Uterus (tissue), 4 donors: Measurements from ENCODE around the gene PLB1. TPM values are rescaled to one million over a fixed set of nuclear protein-coding genes. Genes with fewer than 3 reads are reported as not detected.

Experiments
- DNase-seq, 2 donors: peaks; one replicate each; pipeline ENCODE4 v3.0.0-alpha.2; 2019 to 2020
- H3K27ac ChIP-seq, 2 donors: fragments of 200-600 bp; sonication (generic); 1 replicate in 1 of 2; 2 replicates in 1 of 2; pipeline ENCODE4 v1.5.1; 2016 to 2018
- H3K27me3 ChIP-seq, 2 donors: fragments of 200-600 bp; sonication (generic); one replicate each; pipeline ENCODE4 v1.5.1; 2018 to 2019; ENCODE audit warnings: control low read depth in 1 of 2
- H3K36me3 ChIP-seq, 2 donors: fragments of 200-600 bp; sonication (generic); one replicate each; pipeline ENCODE4 v1.5.1; 2019; ENCODE audit warnings: control low read depth in 1 of 2
- H3K4me1 ChIP-seq, 2 donors: fragments of 200-600 bp; sonication (generic); one replicate each; pipeline ENCODE4 v1.5.1; 2018 to 2019; ENCODE audit warnings: control low read depth in 1 of 2
- H3K4me3 ChIP-seq, 2 donors: fragments of 200-600 bp; sonication (generic); 1 replicate in 1 of 2; 2 replicates in 1 of 2; pipeline ENCODE4 v1.5.1; 2018 to 2019; ENCODE audit warnings: mild to moderate bottlenecking in 1 of 2
- H3K9me3 ChIP-seq, 2 donors: fragments of 200-600 bp; sonication (generic); one replicate each; pipeline ENCODE4 v1.5.1; 2019; ENCODE audit warnings: control low read depth in 1 of 2
- CTCF ChIP-seq, 4 experiments: fragments of 200-600 bp in 2 of 4; fragments of 450-650 bp in 2 of 4; sonication (generic) in 2 of 4; IDR thresholded peaks; one replicate each; pipeline ENCODE4 v1.5.1; 2016 to 2019; ENCODE audit warnings: antibody characterized with exemption in 4 of 4, mild to moderate bottlenecking in 2 of 4, moderate library complexity in 1 of 4
- POLR2A ChIP-seq, 2 donors: fragments of 450-650 bp; IDR thresholded peaks; one replicate each; pipeline ENCODE4 v1.6.1; 2016; ENCODE audit warnings: antibody characterized with exemption in 2 of 2, mild to moderate bottlenecking in 1 of 2, moderate library complexity in 1 of 2
- intact Hi-C: fragments of 100-400 bp; cut with DNase I; formaldehyde crosslinking; loops from one replicate; pipeline ENCODE4 v1.15.1; 2023; ENCODE audit warnings: low total_unique reads
- total RNA-seq, 4 donors: library from RNA; depleted of rRNA in 3 of 4; stranded (reverse); fragments of >200 nt in 3 of 4; gene quantifications; one replicate each; pipeline versions ENCODE4 v1.1.0 to v1.2.4, GENCODE V29; 2014 to 2023
- donor health status: DM: yes; HTN: yes; CAD: no.

The PLB1 gene
- total RNA-seq, 4 donors from 2014 or later: 2.9 to 12.4 (median 5.2) TPM

DNA sequence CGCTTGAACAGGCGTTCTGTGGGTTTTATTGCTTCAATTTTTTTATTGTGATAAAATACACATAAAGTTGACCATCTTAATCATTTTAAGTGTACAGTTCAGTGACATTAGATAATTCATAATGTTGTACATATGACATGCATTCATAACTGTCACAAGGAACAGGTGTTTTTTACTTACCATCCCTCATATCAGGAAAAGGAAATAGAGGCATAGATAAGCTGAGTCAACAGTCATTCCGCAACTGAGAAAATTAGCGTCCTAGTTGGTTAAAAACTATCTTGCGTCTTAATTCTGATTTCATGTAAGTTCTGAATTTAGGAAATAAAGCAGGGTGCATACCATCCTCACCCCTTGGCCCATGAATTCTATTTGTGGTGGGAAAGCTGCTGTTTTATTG is 36.5 kb downstream of the PLB1 start:
- no peaks in the 10 kb centered on the region for H3K36me3 ChIP-seq
- no peaks in the 10 kb centered on the region for H3K27me3 ChIP-seq
- no peaks in the 10 kb centered on the region for H3K4me1 ChIP-seq
- DNase-seq: no peak
- H3K9me3 ChIP-seq: no peaks in the 10 kb centered on the region
- H3K27ac ChIP-seq: no peak overlapping the region
- intact Hi-C loops: no loop called here
- TF ChIP-seq POLR2A (IDR thresholded peaks at IDR 0.05) (no peak), CTCF (IDR thresholded peaks at IDR 0.05) (no peak)
- no peak overlapping the region for H3K4me3 ChIP-seq

DNA sequence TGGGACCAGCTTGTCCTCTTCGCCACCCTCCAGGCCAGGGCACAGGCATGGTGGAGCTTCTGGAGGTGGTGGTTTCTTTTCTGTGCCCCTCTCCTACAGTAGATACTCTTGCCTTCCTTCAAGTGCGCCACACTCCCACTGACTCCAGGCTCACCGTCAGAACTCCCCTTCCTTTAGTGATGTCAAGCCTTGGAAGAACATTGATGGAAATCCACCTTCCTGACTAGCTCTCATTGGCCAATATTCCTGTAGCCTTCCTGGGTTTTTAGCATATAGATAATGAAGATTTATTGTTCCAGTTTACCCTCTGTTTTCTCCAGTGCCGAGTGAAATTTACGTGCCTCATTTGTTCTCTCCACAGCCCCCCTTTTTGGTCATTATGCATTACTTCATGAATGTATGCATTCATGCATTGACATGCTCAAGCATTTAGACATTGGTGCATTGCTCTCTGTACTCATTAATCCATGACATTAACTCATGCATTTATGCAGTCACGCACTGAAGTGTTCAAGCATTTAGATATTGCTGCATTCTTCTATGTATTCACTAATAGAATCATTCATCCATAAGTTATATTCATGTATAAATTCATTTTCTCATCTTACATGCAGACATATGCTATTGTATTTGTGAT is 37.3 kb downstream of the PLB1 start:
- Histone ChIP-seq H3K4me1 (no peaks in the 10 kb centered on the region), H3K27me3 (no peaks in the 10 kb centered on the region), H3K27ac (no peak overlapping the region), H3K4me3 (no peak overlapping the region), H3K9me3 (no peaks in the 10 kb centered on the region), H3K36me3 (no peaks in the 10 kb centered on the region)
- no peak for DNase-seq
- TF ChIP-seq POLR2A (IDR thresholded peaks at IDR 0.05) (no peak), CTCF (IDR thresholded peaks at IDR 0.05) (no peak)
- intact Hi-C loops: no loop called here

- DNase-seq: no peak
- intact Hi-C loops: no loop called here
- no peak for TF ChIP-seq POLR2A (IDR thresholded peaks at IDR 0.05)
- no peak for TF ChIP-seq CTCF (IDR thresholded peaks at IDR 0.05)
- Histone ChIP-seq H3K9me3 (no peaks in the 10 kb centered on the region), H3K36me3 (no peaks in the 10 kb centered on the region), H3K4me1 (no peaks in the 10 kb centered on the region), H3K27me3 (no peaks in the 10 kb centered on the region), H3K4me3 (no peak overlapping the region), H3K27ac (no peak overlapping the region)
These were observed 39.0 kb downstream of the PLB1 start for GRCh38 chr2:28534817-28535216.

DNA sequence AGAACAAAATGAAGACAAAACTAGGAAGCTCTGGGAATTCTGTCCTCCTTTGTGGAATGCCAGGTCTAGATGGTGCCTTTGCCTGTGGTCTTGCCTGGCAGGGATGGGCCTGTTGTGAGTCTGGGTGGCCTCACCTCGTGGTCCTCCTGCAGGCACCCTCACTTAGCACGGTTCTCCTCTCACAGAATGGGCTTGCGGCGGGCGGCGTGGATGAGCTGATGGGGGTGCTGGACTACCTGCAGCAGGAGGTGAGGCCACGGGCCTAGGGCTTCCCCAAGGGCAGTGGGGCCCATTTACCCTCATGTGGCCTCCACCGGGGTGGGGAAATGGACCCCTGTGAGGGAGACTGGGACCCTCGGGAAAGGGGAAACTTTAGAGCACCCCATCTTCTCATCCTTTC is 42.3 kb downstream of the PLB1 start:
- no peak overlapping the region for H3K27ac ChIP-seq
- intact Hi-C loops: no loop called here
- TF ChIP-seq POLR2A (IDR thresholded peaks at IDR 0.05) (no peak), CTCF (IDR thresholded peaks at IDR 0.05) (no peak)
- no peaks in the 10 kb centered on the region for H3K27me3 ChIP-seq
- no peaks in the 10 kb centered on the region for H3K36me3 ChIP-seq
- no peaks in the 10 kb centered on the region for H3K4me1 ChIP-seq
- H3K4me3 ChIP-seq: no peak overlapping the region
- H3K9me3 ChIP-seq: no peaks in the 10 kb centered on the region
- DNase-seq: no peak

DNA sequence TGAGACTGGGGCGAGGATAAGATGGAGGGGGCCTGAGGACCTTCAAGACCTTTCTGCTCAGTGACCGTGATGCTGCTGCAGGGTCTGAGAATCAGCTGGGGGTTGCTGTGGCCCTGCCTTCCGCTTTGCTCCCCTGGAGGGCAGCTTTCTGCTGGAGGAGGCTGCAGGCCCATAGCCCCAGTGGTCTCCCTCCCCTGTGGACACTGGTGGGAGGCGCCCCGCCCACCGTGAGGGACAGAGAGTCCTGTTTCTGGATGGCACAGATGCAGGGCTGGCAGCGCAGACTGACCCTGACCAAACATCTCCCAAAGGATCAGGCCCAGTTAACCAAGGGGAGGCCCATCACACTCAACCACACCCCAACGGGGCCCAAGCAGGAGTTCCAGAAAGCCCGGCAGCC is 42.8 kb downstream of the PLB1 start:
- intact Hi-C loops: no loop called here
- no peaks in the 10 kb centered on the region for H3K27me3 ChIP-seq

More for the DNA sequence above, 42.8 kb downstream of the PLB1 start:
- Histone ChIP-seq H3K9me3 (no peaks in the 10 kb centered on the region), H3K27ac (no peak overlapping the region), H3K36me3 (no peaks in the 10 kb centered on the region), H3K4me1 (no peaks in the 10 kb centered on the region), H3K4me3 (no peak overlapping the region)
- TF ChIP-seq POLR2A (IDR thresholded peaks at IDR 0.05) (no peak), CTCF (IDR thresholded peaks at IDR 0.05) (no peak)
- no peak for DNase-seq
